Activated T-cell treated with anti-CD3 and anti-CD28 coated beads, Interleukin-2, amount 50 U/mL, for 72 hours (primary cell): ENCODE data around the gene CCDC138. TPM values are rescaled to one million over a fixed set of nuclear protein-coding genes. Genes with fewer than 3 reads are reported as not detected.

Experiments used
- ATAC-seq, 2 donors: fragments of 150-1000 bp; cut with Tn5 transposase; replicated peaks in 1 of 2; 2 replicates each; pipeline ENCODE4 v1.10.0; 2021; ENCODE audit warnings: moderate library complexity in 2 of 2, mild to moderate bottlenecking in 1 of 2
- DNase-seq, 2 donors: peaks; one replicate each; pipeline ENCODE4 v3.0.0; 2021 to 2022; ENCODE audit warnings: mixed read lengths in 1 of 2
- H3K27ac Mint-ChIP-seq: one replicate; pipeline ENCODE4 v1.8.0; 2022; ENCODE audit warnings: mild to moderate bottlenecking, moderate library complexity, mixed read lengths
- H3K27me3 Mint-ChIP-seq: one replicate; pipeline ENCODE4 v1.8.0; 2022; ENCODE audit warnings: low read depth, mixed read lengths
- H3K36me3 Mint-ChIP-seq, 2 donors: one replicate each; pipeline ENCODE4 v1.8.0; 2022; ENCODE audit warnings: mixed read lengths in 2 of 2, mild to moderate bottlenecking in 1 of 2; ENCODE audit not compliant: insufficient read depth in 2 of 2
- H3K4me1 Mint-ChIP-seq: one replicate; pipeline ENCODE4 v1.8.0; 2022; ENCODE audit warnings: low read depth, mixed read lengths
- H3K4me3 Mint-ChIP-seq, 2 donors: one replicate each; pipeline ENCODE4 v1.8.0; 2022; ENCODE audit warnings: mild to moderate bottlenecking in 2 of 2, mixed read lengths in 2 of 2, moderate library complexity in 2 of 2
- H3K9me3 Mint-ChIP-seq, 2 donors: one replicate each; pipeline ENCODE4 v1.8.0; 2022; ENCODE audit warnings: mixed read lengths in 2 of 2
- total RNA-seq, 2 donors: library from RNA; stranded (reverse); gene quantifications; one replicate each; pipeline ENCODE4 v1.2.3, GENCODE V29; 2022

CCDC138 gene
- total RNA-seq, 2 donors from 2014 or later: 7.7 to 11.7 TPM

GRCh38 chr2:108908713-108909070, 122.1 kb downstream of the CCDC138 start:
- Mint-ChIP-seq H3K27me3 (no peaks in the 10 kb centered on the region), H3K27ac (no peak overlapping the region), H3K4me1 (no peaks in the 10 kb centered on the region), H3K9me3 (no peaks in the 10 kb centered on the region), H3K36me3 (peaks cover 0 to 4% of the 10 kb centered on the region in 2 donors), H3K4me3 (no peak overlapping the region)
- no peak for DNase-seq
- no peak for ATAC-seq

GRCh38 chr2:108909275-108909823, 122.8 kb downstream of the CCDC138 start:
- Mint-ChIP-seq H3K27ac (no peak overlapping the region), H3K9me3 (no peaks in the 10 kb centered on the region), H3K4me1 (no peaks in the 10 kb centered on the region), H3K27me3 (no peaks in the 10 kb centered on the region), H3K36me3 (peaks cover 0 to 4% of the 10 kb centered on the region in 2 donors), H3K4me3 (no peak overlapping the region)
- DNase-seq: no peak
- ATAC-seq: no peak

- no peak for DNase-seq
- Mint-ChIP-seq H3K27ac (no peak overlapping the region), H3K4me3 (no peak overlapping the region), H3K4me1 (no peaks in the 10 kb centered on the region), H3K36me3 (peaks cover 0 to 2% of the 10 kb centered on the region in 2 donors), H3K27me3 (no peaks in the 10 kb centered on the region), H3K9me3 (no peaks in the 10 kb centered on the region)
- no peak for ATAC-seq
These were observed 123.5 kb downstream of the CCDC138 start for GRCh38 chr2:108910011-108910431.

GRCh38 chr2:108910541-108911396, 124.2 kb downstream of the CCDC138 start:
- Mint-ChIP-seq H3K36me3 (peaks cover 0 to 2% of the 10 kb centered on the region in 2 donors), H3K4me3 (no peak overlapping the region), H3K9me3 (no peaks in the 10 kb centered on the region), H3K27me3 (no peaks in the 10 kb centered on the region), H3K4me1 (no peaks in the 10 kb centered on the region), H3K27ac (no peak overlapping the region)
- ATAC-seq (no peak), DNase-seq (no peak)

GRCh38 chr2:108911401-108911800, 124.8 kb downstream of the CCDC138 start:
- DNase-seq (no peak), ATAC-seq (no peak)
- Mint-ChIP-seq H3K9me3 (no peaks in the 10 kb centered on the region), H3K27me3 (no peaks in the 10 kb centered on the region), H3K4me3 (no peak overlapping the region), H3K36me3 (peaks cover 0 to 2% of the 10 kb centered on the region in 2 donors), H3K27ac (no peak overlapping the region), H3K4me1 (no peaks in the 10 kb centered on the region)

GRCh38 chr2:108911807-108912628, 125.4 kb downstream of the CCDC138 start:
- DNase-seq: no peak
- peaks cover 0 to 2% of the 10 kb centered on the region in 2 donors for H3K36me3 Mint-ChIP-seq
- H3K4me1 Mint-ChIP-seq: no peaks in the 10 kb centered on the region
- ATAC-seq: no peak
- H3K4me3 Mint-ChIP-seq: no peak overlapping the region
- H3K9me3 Mint-ChIP-seq: no peaks in the 10 kb centered on the region
- H3K27me3 Mint-ChIP-seq: no peaks in the 10 kb centered on the region
- H3K27ac Mint-ChIP-seq: no peak overlapping the region

GRCh38 chr2:108912629-108912902, 126.0 kb downstream of the CCDC138 start:
- H3K4me1 Mint-ChIP-seq: no peaks in the 10 kb centered on the region
- no peak overlapping the region for H3K4me3 Mint-ChIP-seq
- H3K27ac Mint-ChIP-seq: no peak overlapping the region
- no peaks in the 10 kb centered on the region for H3K27me3 Mint-ChIP-seq
- H3K36me3 Mint-ChIP-seq: peaks cover 0 to 2% of the 10 kb centered on the region in 2 donors
- no peak for ATAC-seq
- H3K9me3 Mint-ChIP-seq: no peaks in the 10 kb centered on the region
- DNase-seq: no peak

GRCh38 chr2:108916122-108916795, 129.7 kb downstream of the CCDC138 start:
- no peak for ATAC-seq

GRCh38 chr2:108916796-108917421, 130.3 kb downstream of the CCDC138 start:
- no peak overlapping the region for H3K27ac Mint-ChIP-seq
- H3K4me3 Mint-ChIP-seq: no peak overlapping the region
- H3K9me3 Mint-ChIP-seq: no peaks in the 10 kb centered on the region
- no peak for ATAC-seq
- no peaks in the 10 kb centered on the region for H3K4me1 Mint-ChIP-seq
- H3K36me3 Mint-ChIP-seq: no peaks in the 10 kb centered on the region
- DNase-seq: no peak
- no peaks in the 10 kb centered on the region for H3K27me3 Mint-ChIP-seq

More at GRCh38 chr2:108916122-108916795, 129.7 kb downstream of the CCDC138 start:
- H3K4me1 Mint-ChIP-seq: no peaks in the 10 kb centered on the region
- H3K36me3 Mint-ChIP-seq: no peaks in the 10 kb centered on the region
- no peaks in the 10 kb centered on the region for H3K27me3 Mint-ChIP-seq
- no peaks in the 10 kb centered on the region for H3K9me3 Mint-ChIP-seq
- no peak overlapping the region for H3K4me3 Mint-ChIP-seq
- no peak overlapping the region for H3K27ac Mint-ChIP-seq
- no peak for DNase-seq

- H3K27ac Mint-ChIP-seq: no peak overlapping the region
- H3K4me1 Mint-ChIP-seq: no peaks in the 10 kb centered on the region
- H3K27me3 Mint-ChIP-seq: no peaks in the 10 kb centered on the region
- H3K9me3 Mint-ChIP-seq: no peaks in the 10 kb centered on the region
- no peak for ATAC-seq
- no peak overlapping the region for H3K4me3 Mint-ChIP-seq
- DNase-seq: no peak
- no peaks in the 10 kb centered on the region for H3K36me3 Mint-ChIP-seq
These were observed 131.0 kb downstream of the CCDC138 start for GRCh38 chr2:108917526-108917925.

- no peak for ATAC-seq
- Mint-ChIP-seq H3K9me3 (no peaks in the 10 kb centered on the region), H3K27me3 (no peaks in the 10 kb centered on the region), H3K36me3 (no peaks in the 10 kb centered on the region), H3K4me1 (no peaks in the 10 kb centered on the region), H3K27ac (no peak overlapping the region), H3K4me3 (no peak overlapping the region)
- no peak for DNase-seq
These were observed 131.7 kb downstream of the CCDC138 start for GRCh38 chr2:108918156-108918874.

GRCh38 chr2:108918941-108919341, 132.4 kb downstream of the CCDC138 start:
- no peaks in the 10 kb centered on the region for H3K9me3 Mint-ChIP-seq
- H3K4me1 Mint-ChIP-seq: no peaks in the 10 kb centered on the region
- H3K27ac Mint-ChIP-seq: no peak overlapping the region
- ATAC-seq: no peak
- no peak overlapping the region for H3K4me3 Mint-ChIP-seq
- no peaks in the 10 kb centered on the region for H3K27me3 Mint-ChIP-seq
- H3K36me3 Mint-ChIP-seq: no peaks in the 10 kb centered on the region
- DNase-seq: no peak
